ENCODE data around the gene FKBP8.

Gene FKBP8

DNA sequence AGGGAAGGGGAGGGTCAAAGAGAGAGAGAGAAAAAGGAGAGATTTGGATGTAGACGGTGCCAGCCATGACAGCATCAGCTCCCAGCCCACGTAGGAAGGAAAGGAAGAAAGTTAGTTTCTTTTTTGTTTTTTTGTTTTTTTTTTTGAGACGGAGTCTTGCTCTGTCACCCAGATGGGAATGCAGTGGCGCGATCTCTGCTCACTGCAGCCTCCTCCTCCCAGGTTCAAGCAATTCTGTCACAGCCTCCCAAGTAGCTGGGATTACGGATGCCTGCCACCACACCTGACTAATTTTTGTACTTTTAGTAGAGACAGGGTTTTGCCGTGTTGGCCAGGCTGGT lies 49.1 kb downstream of the FKBP8 start:
- H3K27ac ChIP-seq (replicated peaks): no peak overlapping the region
- TF ChIP-seq, protein P1, sequence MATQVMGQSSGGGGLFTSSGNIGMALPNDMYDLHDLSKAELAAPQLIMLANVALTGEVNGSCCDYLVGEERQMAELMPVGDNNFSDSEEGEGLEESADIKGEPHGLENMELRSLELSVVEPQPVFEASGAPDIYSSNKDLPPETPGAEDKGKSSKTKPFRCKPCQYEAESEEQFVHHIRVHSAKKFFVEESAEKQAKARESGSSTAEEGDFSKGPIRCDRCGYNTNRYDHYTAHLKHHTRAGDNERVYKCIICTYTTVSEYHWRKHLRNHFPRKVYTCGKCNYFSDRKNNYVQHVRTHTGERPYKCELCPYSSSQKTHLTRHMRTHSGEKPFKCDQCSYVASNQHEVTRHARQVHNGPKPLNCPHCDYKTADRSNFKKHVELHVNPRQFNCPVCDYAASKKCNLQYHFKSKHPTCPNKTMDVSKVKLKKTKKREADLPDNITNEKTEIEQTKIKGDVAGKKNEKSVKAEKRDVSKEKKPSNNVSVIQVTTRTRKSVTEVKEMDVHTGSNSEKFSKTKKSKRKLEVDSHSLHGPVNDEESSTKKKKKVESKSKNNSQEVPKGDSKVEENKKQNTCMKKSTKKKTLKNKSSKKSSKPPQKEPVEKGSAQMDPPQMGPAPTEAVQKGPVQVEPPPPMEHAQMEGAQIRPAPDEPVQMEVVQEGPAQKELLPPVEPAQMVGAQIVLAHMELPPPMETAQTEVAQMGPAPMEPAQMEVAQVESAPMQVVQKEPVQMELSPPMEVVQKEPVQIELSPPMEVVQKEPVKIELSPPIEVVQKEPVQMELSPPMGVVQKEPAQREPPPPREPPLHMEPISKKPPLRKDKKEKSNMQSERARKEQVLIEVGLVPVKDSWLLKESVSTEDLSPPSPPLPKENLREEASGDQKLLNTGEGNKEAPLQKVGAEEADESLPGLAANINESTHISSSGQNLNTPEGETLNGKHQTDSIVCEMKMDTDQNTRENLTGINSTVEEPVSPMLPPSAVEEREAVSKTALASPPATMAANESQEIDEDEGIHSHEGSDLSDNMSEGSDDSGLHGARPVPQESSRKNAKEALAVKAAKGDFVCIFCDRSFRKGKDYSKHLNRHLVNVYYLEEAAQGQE (IDR thresholded peaks at IDR 0.05; ENCODE audit: insufficient replicate concordance, low read depth): no peak
- TF ChIP-seq GABPA (IDR thresholded peaks at IDR 0.05; ENCODE audit: low read depth) (no peak), SPI1 (IDR thresholded peaks at IDR 0.05; ENCODE audit: borderline replicate concordance, low read depth) (no peak), POLR2AphosphoS5 (IDR thresholded peaks at IDR 0.05; ENCODE audit: low read depth) (no peak)
- TF ChIP-seq, protein P2, sequence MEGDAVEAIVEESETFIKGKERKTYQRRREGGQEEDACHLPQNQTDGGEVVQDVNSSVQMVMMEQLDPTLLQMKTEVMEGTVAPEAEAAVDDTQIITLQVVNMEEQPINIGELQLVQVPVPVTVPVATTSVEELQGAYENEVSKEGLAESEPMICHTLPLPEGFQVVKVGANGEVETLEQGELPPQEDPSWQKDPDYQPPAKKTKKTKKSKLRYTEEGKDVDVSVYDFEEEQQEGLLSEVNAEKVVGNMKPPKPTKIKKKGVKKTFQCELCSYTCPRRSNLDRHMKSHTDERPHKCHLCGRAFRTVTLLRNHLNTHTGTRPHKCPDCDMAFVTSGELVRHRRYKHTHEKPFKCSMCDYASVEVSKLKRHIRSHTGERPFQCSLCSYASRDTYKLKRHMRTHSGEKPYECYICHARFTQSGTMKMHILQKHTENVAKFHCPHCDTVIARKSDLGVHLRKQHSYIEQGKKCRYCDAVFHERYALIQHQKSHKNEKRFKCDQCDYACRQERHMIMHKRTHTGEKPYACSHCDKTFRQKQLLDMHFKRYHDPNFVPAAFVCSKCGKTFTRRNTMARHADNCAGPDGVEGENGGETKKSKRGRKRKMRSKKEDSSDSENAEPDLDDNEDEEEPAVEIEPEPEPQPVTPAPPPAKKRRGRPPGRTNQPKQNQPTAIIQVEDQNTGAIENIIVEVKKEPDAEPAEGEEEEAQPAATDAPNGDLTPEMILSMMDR (IDR thresholded peaks at IDR 0.05; ENCODE audit: insufficient read depth, low read length): no peak
- H3K4me3 ChIP-seq (replicated peaks; ENCODE audit: insufficient read depth, low read length): no peak overlapping the region
- DNase-seq (ENCODE audit: low read depth in 1 of 2, low spot score in 1 of 2): no peak
- H3K27me3 ChIP-seq (ENCODE audit: insufficient read depth, poor library complexity, severe bottlenecking): no peaks in the 10 kb centered on the region

DNA sequence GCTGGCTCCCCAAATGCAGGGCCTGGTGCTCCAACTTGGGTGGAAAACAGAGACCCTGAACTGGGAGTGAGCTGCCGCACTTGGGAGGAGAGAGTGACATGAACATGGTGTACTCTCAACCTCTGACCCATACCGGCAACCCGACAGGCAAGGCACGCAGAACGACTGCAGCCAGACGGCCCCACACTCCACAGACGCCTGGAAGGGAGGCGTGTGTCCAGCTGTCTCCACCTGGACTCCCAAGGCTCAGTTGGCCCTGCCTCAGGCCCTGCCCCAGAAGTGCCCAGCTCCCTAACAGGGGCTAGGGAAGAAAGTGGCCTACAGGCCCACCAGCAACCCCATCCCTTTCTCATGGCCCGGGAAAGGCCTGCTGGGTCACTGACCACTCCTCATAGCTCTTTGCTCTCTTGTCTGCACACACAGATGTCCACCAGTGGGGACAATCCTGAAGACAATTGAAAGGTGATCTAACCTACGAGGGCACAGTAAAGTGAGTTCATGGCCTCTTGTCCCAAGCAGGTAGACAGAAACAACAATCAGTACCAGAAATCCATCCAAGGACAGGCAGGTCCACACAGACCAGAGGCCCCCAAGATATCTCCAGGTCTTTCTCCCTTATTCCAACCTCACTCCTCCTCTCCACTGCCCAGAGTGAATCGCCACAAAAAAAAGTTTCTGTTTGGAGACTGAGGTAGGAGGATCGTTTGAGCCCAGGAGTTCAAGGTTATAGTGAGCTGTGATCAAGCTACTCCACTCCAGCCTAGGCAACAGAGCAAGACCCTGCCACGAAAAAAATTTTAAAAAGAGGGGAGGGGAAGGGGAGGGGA lies 49.7 kb downstream of the FKBP8 start:
- Histone ChIP-seq H3K27ac (replicated peaks) (no peak overlapping the region), H3K4me3 (replicated peaks; ENCODE audit: insufficient read depth, low read length) (no peak overlapping the region), H3K27me3 (ENCODE audit: insufficient read depth, poor library complexity, severe bottlenecking) (no peaks in the 10 kb centered on the region)
- TF ChIP-seq, protein P2 (IDR thresholded peaks at IDR 0.05; ENCODE audit: insufficient read depth, low read length): no peak
- DNase-seq (ENCODE audit: low read depth in 1 of 2, low spot score in 1 of 2): no peak

DNA sequence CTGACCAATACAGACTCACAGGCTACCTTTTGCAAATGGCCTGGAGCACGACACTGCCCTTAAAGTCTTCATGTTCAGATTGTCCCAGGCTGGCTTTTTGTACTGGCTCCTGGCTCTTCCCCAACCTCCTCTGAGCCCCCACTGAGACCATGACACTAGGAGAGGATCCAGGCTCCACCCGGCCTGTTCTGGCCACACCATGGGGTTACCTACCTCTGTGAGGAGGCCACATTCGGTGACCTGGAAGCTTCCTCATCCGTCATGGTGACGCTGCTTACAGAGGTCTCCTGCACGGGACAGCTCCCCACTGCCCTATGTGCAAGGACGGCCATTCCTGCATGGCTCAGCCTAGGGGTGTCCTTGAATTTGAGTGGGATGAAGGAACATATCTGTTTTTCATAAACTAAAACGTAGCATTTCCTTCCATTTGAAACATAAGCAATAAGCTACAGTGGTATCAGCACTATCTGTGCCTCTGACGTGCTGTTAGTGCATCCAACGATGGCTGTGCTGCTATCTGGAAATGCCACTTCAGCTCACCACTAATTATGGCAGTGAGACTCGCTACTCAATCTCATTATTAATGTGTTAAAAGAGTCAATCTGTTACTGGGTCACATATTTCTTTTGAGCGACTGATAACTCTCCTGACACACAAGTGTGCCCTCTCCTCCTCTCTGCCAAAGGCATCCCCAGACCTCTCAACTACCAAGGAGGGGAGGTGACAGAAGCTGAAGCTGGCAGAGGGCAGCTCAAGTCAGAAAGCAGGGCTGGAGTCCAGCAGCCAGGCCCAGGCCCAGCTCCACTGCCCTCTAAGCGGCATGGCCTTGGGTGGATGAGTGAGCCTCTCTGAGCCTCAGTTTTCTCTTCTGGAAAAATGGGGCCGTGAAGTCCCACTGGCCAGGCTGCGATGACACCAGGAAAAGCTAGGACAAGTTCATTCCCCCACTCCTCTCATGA lies 51.1 kb downstream of the FKBP8 start:
- H3K4me3 ChIP-seq (replicated peaks; ENCODE audit: insufficient read depth, low read length): no peak overlapping the region
- DNase-seq (ENCODE audit: low read depth in 1 of 2, low spot score in 1 of 2): no peak
- H3K27ac ChIP-seq (replicated peaks): no peak overlapping the region
- H3K27me3 ChIP-seq (ENCODE audit: insufficient read depth, poor library complexity, severe bottlenecking): no peaks in the 10 kb centered on the region
- no peak for TF ChIP-seq GABPA (IDR thresholded peaks at IDR 0.05; ENCODE audit: low read depth)
- TF ChIP-seq, protein P1 (IDR thresholded peaks at IDR 0.05; ENCODE audit: insufficient replicate concordance, low read depth): no peak
- TF ChIP-seq, protein P2 (IDR thresholded peaks at IDR 0.05; ENCODE audit: insufficient read depth, low read length): no peak
- no peak for TF ChIP-seq POLR2AphosphoS5 (IDR thresholded peaks at IDR 0.05; ENCODE audit: low read depth)
- TF ChIP-seq SPI1 (IDR thresholded peaks at IDR 0.05; ENCODE audit: borderline replicate concordance, low read depth): no peak

Measured in HL-60 (cell line).